Common myeloid progenitor, CD34-positive (primary cell): ENCODE data around the gene EFEMP2.

Experiments used
- CTCF ChIA-PET: fragments of 350-600 bp; sonication (Branson Sonifier 250); formaldehyde crosslinking; loops from one replicate; lab custom pipeline; 2021; ENCODE audit warnings: antibody characterized with exemption; lab: Charles Lee
- POLR2A ChIA-PET: fragments of 350-600 bp; sonication (Branson Sonifier 250); formaldehyde crosslinking; loops from one replicate; lab custom pipeline; 2021; ENCODE audit warnings: antibody characterized with exemption; lab: Charles Lee
- DNase-seq, 3 donors: peaks; one replicate each; pipeline versions ENCODE4 v3.0.0 to v3.0.0-alpha.2; 2013
- H3K27ac ChIP-seq, 2 experiments: 1 replicate in 1 of 2; 2 replicates in 1 of 2; pipeline ENCODE4 v1.7.0; 2013; ENCODE audit warnings: inconsistent platforms in 2 of 2, low read length in 2 of 2, mild to moderate bottlenecking in 2 of 2, low read depth in 1 of 2, moderate library complexity in 1 of 2; ENCODE audit not compliant: severe bottlenecking in 2 of 2, insufficient read depth in 1 of 2, poor library complexity in 1 of 2
- H3K27me3 ChIP-seq, 5 experiments: replicated peaks in 2 of 5; 1 replicate in 3 of 5; 2 replicates in 2 of 5; pipeline versions ENCODE4 v1.6.1 to v1.7.0; 2013; ENCODE audit warnings: low read length in 4 of 5, mild to moderate bottlenecking in 2 of 5, moderate library complexity in 2 of 5, inconsistent platforms in 1 of 5; ENCODE audit not compliant: insufficient read depth in 5 of 5, control insufficient read depth in 4 of 5
- H3K36me3 ChIP-seq, 4 experiments: 1 replicate in 2 of 4; 2 replicates in 2 of 4; pipeline versions ENCODE4 v1.6.1 to v1.7.0; 2013; ENCODE audit warnings: low read length in 3 of 4, control low read depth in 1 of 4, mild to moderate bottlenecking in 1 of 4; ENCODE audit not compliant: control insufficient read depth in 4 of 4, insufficient read depth in 4 of 4
- H3K4me1 ChIP-seq, 4 experiments: 1 replicate in 3 of 4; 2 replicates in 1 of 4; pipeline versions ENCODE4 v1.6.1 to v1.7.1; 2013; ENCODE audit warnings: low read length in 3 of 4, mild to moderate bottlenecking in 3 of 4, control low read depth in 1 of 4, inconsistent platforms in 1 of 4, moderate library complexity in 1 of 4; ENCODE audit not compliant: control insufficient read depth in 4 of 4, insufficient read depth in 4 of 4; ENCODE audit errors: control extremely low read depth in 1 of 4
- H3K4me3 ChIP-seq, 7 experiments: 1 replicate in 4 of 7; 2 replicates in 3 of 7; pipeline versions ENCODE4 v1.5.1 to v1.7.0; 2013; ENCODE audit warnings: mild to moderate bottlenecking in 7 of 7, low read length in 6 of 7, moderate library complexity in 6 of 7, inconsistent platforms in 2 of 7, low read depth in 2 of 7, control low read depth in 1 of 7; ENCODE audit not compliant: insufficient read depth in 4 of 7, control insufficient read depth in 1 of 7; ENCODE audit errors: extremely low read depth in 1 of 7
- H3K9me3 ChIP-seq, 5 experiments: 1 replicate in 4 of 5; 2 replicates in 1 of 5; pipeline versions ENCODE4 v1.6.1 to v1.7.1; 2013; ENCODE audit warnings: low read length in 4 of 5, mild to moderate bottlenecking in 2 of 5, inconsistent platforms in 1 of 5, low read depth in 1 of 5, moderate library complexity in 1 of 5; ENCODE audit not compliant: control insufficient read depth in 4 of 5, insufficient read depth in 2 of 5; ENCODE audit errors: control extremely low read depth in 1 of 5
- WGBS: methylation state at CpG from one replicate; pipeline ENCODE4 v1.1.5; 2013; ENCODE audit not compliant: insufficient coverage; 5-methylcytosine and 5-hydroxymethylcytosine counted together

EFEMP2 gene

GRCh38 chr11:65863889-65864705, 8.5 kb downstream of the EFEMP2 start:
- Histone ChIP-seq H3K36me3 (peaks cover 3 to 57% (median 51%) of the 10 kb centered on the region in 4 experiments), H3K27me3 (no peaks in the 10 kb centered on the region), H3K4me1 (peaks cover 5 to 37% (median 26%) of the 10 kb centered on the region in 4 experiments), H3K27ac (no peak overlapping the region), H3K9me3 (no peaks in the 10 kb centered on the region), H3K4me3 (no peak overlapping the region)
- ChIA-PET POLR2A (no interaction called here), CTCF (interaction anchor here (6.1 to 11.0 kb wide), 3 partner anchors 7 to 23 kb away, joined by 81 to 168 read pairs (median 124); partner anchors contain the start of genes CCDC85B, EFEMP2 and FIBP)
- no peak for DNase-seq
- 85% methylated on average over 10 of the region's 12 CpGs for WGBS

DNA sequence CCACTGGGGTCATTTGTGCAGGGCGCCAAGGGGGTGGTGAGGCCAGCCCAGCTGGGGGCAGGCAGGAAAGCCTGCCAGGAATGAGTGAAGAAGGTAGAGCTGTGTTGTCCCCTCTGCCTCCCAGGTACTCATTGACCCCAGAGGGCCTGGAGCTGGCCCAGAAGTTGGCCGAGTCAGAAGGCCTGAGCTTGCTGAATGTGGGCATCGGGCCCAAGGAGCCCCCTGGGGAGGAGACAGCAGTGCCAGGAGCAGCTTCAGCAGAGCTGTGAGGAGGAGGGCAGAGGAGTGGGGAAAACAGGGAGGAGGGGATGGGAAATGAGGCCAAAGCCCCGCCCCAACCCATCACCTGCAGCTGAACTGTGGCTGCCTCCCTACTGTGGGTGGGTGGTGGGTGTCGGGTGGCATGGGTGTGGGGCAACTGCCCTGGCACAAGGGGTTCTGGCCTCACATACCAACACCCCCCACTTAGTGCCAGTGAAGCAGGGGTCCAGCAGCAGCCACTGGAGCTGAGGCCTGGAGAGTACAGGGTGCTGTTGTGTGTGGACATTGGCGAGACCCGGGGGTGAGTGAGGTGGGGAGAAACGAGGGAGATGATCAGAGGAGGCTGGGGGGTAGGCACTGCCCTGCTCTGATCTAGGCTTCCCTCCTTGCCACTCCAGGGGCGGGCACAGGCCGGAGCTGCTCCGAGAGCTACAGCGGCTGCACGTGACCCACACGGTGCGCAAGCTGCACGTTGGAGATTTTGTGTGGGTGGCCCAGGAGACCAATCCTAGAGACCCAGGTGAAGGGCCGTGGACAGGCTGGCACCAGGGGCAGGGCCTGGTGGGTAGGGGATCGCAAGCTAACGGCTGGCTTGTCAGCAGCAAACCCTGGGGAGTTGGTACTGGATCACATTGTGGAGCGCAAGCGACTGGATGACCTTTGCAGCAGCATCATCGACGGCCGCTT, 9.4 kb downstream of the EFEMP2 start:
- H3K4me3 ChIP-seq = no peak overlapping the region
- H3K36me3 ChIP-seq = peaks cover 3 to 57% (median 49%) of the 10 kb centered on the region in 4 experiments
- ChIA-PET CTCF (interaction anchor here (0.9 to 7.9 kb wide), 4 partner anchors 8 to 24 kb away, joined by 3 to 124 read pairs (median 42); partner anchors contain the start of genes CCDC85B, EFEMP2 and FIBP), POLR2A (no interaction called here)
- H3K27ac ChIP-seq = peak overlapping the region in 1 of 2 experiments; percentile 25
- H3K9me3 ChIP-seq = no peaks in the 10 kb centered on the region
- peaks cover 11 to 45% (median 34%) of the 10 kb centered on the region in 4 experiments for H3K4me1 ChIP-seq
- DNase-seq = no peak
- over 99% methylated on average over 17 of the region's 24 CpGs for WGBS
- H3K27me3 ChIP-seq = no peaks in the 10 kb centered on the region

DNA sequence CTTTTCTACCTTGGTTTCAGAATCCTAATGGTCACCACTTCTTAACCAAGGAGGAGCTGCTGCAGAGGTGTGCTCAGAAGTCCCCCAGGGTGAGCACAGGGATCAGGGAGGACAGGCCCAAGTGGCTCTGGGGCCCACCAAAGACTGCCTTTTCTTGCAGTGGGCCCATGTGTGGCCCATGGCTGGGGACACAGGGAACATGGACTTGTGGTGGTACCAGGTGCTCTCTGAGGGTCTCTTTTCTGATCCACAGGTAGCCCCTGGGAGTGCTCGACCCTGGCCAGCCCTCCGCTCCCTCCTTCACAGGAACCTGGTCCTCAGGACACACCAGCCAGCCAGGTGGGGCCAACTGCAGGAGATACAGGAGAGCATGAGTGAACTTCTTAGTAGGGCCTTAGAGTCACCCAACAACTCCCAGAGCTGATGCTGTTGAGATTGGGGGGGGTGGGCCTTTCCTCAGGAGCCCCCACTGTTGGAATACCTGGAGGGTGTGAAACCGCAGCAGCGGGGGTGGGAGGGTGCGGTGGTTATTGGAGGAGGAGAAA, 10.3 kb downstream of the EFEMP2 start:
- Histone ChIP-seq H3K4me3 (no peak overlapping the region), H3K4me1 (peaks cover 11 to 41% (median 32%) of the 10 kb centered on the region in 4 experiments), H3K9me3 (no peaks in the 10 kb centered on the region), H3K27ac (peak overlapping the region in 1 of 2 experiments; percentile 25), H3K27me3 (no peaks in the 10 kb centered on the region), H3K36me3 (peaks cover 3 to 55% (median 47%) of the 10 kb centered on the region in 4 experiments)
- POLR2A ChIA-PET = no interaction called here
- DNase-seq = no peak
- CTCF ChIA-PET = interaction anchor here (0.9 to 7.9 kb wide), 6 partner anchors 9 to 82 kb away, joined by 3 to 124 read pairs (median 4); partner anchors contain the start of genes CCDC85B, EFEMP2 and FIBP
- WGBS = 96% methylated on average over 3 of the region's 5 CpGs

- Histone ChIP-seq H3K4me3 (peak overlapping the region in 6 of 7 experiments; percentile 57 to 96 (median 90)), H3K9me3 (no peaks in the 10 kb centered on the region), H3K27ac (peak overlapping the region in 1 of 2 experiments; percentile 85), H3K27me3 (no peaks in the 10 kb centered on the region), H3K36me3 (peaks cover 3 to 50% (median 45%) of the 10 kb centered on the region in 4 experiments), H3K4me1 (peaks cover 11 to 38% (median 35%) of the 10 kb centered on the region in 4 experiments)
- CTCF ChIA-PET = interaction anchor here (0.9 to 7.9 kb wide), 7 partner anchors 10 to 81 kb away, joined by 3 to 124 read pairs (median 4); partner anchors contain the start of genes CCDC85B, EFEMP2 and FIBP
- no peak for DNase-seq
- POLR2A ChIA-PET = interaction anchor here (4.1 kb wide), 1 partner anchor 27 kb away, joined by 33 read pairs; the partner anchor contains the start of genes CCDC85B and FIBP
- 96% methylated on average over 5 of the region's 13 CpGs for WGBS
These were observed 10.9 kb downstream of the EFEMP2 start for GRCh38 chr11:65861533-65862183.

DNA sequence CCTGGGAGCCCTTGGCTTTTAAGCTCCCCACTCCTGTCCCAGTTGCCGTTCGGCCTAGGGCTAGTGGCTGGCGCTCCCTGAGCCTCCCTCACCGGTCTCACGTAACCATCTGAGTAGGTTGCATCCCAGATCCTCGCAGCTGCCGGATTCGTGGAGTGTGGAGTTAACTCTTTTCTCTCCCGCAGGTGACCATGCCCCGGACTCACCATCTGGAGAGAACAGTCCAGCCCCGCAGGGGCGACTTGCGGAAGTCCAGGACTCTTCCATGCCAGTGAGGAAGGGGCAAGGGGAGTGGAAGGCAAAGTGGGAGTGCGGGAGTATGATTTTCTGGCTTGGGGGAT, 11.5 kb downstream of the EFEMP2 start:
- Histone ChIP-seq H3K4me3 (peak overlapping the region; percentile 57 to 96 (median 89)), H3K36me3 (peaks cover 3 to 51% (median 43%) of the 10 kb centered on the region in 4 experiments), H3K27me3 (no peaks in the 10 kb centered on the region), H3K4me1 (peaks cover 14 to 44% (median 40%) of the 10 kb centered on the region in 4 experiments), H3K27ac (peak overlapping the region; percentile 68 to 85), H3K9me3 (no peaks in the 10 kb centered on the region)
- DNase-seq = no peak
- ChIA-PET POLR2A (interaction anchor here (2.4 to 4.1 kb wide), 2 partner anchors 10 to 28 kb away, joined by 22 to 33 read pairs; partner anchors contain the start of genes CCDC85B, EFEMP2 and FIBP), CTCF (interaction anchor here (0.6 to 7.9 kb wide), 7 partner anchors 10 to 271 kb away, joined by 3 to 124 read pairs (median 3); partner anchors contain the start of genes CCDC85B, EFEMP2 and FIBP)
- WGBS = 16% methylated on average over 5 of the region's 14 CpGs
